ENCODE measurements around the gene CKAP2L.

GRCh38 chr2:112795774-112796173 is 31.4 kb upstream of the CKAP2L start:
- TF ChIP-seq CTCF (IDR thresholded peaks at IDR 0.05) (no peak), EP300 (IDR thresholded peaks at IDR 0.05) (no peak), POLR2A (IDR thresholded peaks at IDR 0.05) (no peak), POLR2AphosphoS5 (IDR thresholded peaks at IDR 0.05) (no peak)

Measured in sigmoid colon (tissue), 4 donors.